NCI-H82 treated with DMSO at 0.1 percent for 48 hours (cell line): ENCODE data around the gene LAMA4.
A peak's percentile ranks its signal among the peaks of the same experiment; 100 is the strongest.
"Not testable (repeated sequence)": the region's sequence is repeated elsewhere in the genome, so short reads cannot be mapped to it uniquely, and the experiment has no call there.

ENCODE experiments used
- DNase-seq: peaks from one replicate; lab custom pipeline; 2025; ENCODE audit not compliant: unreplicated experiment; lab: John Stamatoyannopoulos, UW

Gene LAMA4

GRCh38 chr6:112153926-112154607 lies 100.3 kb downstream of the LAMA4 start:
- DNase-seq = no peak

DNA sequence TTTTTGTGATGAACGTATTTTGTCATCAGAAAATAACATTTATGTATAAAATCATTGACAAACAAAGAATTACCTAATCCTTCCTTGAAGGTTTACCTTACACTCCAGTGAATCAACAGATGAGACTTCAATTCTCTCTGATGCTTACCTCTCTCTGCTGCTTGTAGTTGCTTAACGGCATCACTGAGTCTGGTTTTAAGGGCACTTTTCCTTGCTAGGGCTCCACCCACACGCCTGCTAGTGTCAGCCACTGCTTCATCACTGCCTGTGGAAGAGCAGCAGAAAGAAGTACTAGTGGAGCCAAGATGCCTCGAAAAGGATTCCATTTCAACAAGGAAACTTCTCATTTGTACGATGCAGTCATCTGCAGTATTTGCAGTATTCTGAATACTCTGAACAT lies 104.0 kb downstream of the LAMA4 start:
- peak; percentile 16 for DNase-seq

- peak; percentile 61 for DNase-seq
Observed at GRCh38 chr6:112149719-112150263, 104.6 kb downstream of the LAMA4 start.

DNA sequence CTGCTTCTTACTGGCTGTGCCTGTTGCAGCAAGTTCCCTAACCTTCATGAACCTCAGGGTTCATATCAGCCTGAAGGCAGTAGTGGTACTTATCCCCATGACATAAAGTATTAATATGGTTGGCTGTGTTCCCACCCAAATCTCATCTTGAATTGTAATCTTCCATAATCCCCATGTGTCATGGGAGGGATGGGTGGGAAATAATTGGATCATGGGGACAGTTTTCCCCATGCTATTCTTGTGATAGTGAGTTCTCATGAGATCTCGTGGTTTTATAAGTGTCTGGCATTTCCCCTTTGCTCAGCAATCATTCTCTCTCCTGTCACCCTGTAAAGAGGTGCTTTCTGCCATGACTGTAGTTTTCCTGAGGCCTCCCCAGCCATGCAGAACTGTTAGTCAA lies 105.1 kb downstream of the LAMA4 start:
- DNase-seq = peak; percentile 93

GRCh38 chr6:112148103-112148502 lies 106.3 kb downstream of the LAMA4 start:
- no peak for DNase-seq

- no peak for DNase-seq
Observed at GRCh38 chr6:112145080-112145573, 109.2 kb downstream of the LAMA4 start.

- DNase-seq = no peak
Observed at GRCh38 chr6:112144145-112144926, 110.0 kb downstream of the LAMA4 start.

DNA sequence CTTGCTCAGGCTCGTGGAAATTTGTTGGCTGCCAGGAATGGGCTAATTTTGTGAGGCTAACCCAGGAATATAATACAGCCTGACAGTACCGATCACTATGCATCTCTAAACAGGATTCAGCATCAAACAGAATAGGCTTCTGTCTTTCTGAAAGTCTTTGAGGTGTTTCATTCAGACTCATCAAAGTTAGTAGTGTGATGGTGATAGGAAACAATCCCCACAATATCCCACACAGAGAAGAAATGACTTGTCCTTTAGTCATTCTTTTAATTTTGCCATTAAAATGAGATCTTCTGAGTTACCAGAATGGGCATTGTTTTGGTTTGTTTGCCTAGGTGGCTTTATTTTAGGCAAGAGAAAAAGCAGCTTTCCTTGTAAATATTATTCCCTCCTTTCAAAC lies 112.7 kb downstream of the LAMA4 start:
- DNase-seq = no peak

DNA sequence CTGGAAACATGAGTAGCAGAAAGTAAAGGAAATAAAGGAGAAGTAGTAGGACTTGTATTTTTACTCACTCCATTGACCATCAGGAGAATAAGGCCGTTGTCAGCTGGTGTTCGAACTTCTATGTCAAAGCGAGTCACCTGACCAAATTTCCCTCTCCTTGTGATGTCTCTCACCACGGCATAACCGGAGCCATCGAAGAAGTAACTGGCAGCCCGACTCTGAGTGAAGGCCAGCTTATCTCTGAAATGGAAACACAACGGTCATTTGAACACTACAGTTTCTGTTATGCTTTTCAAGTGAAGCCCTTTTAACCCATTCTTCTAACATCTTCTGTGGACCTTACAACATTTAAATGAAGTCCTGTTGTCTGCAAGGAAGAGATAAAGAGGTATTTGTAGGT lies 115.3 kb downstream of the LAMA4 start:
- no peak for DNase-seq

GRCh38 chr6:112130878-112131277 lies 123.5 kb downstream of the LAMA4 start:
- no peak for DNase-seq

DNA sequence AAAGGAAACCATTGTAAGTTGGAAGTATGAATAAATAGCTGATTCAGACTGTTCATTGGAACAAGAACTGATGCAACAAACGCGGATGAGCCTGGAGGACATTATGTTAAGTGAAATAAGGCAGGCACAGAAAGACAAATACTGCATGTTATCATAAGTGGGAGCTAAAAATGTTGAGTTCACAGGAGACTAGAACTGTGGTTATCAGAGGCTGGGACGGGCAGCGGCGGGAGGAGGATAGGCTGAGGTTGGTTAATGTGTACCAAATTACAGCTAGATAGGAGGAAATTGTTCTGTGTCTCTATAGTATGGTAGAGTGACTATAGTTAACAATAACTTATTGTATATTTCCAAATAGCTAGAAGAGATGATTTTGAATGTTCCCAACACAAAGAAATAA lies 126.2 kb downstream of the LAMA4 start:
- DNase-seq = no peak

DNA sequence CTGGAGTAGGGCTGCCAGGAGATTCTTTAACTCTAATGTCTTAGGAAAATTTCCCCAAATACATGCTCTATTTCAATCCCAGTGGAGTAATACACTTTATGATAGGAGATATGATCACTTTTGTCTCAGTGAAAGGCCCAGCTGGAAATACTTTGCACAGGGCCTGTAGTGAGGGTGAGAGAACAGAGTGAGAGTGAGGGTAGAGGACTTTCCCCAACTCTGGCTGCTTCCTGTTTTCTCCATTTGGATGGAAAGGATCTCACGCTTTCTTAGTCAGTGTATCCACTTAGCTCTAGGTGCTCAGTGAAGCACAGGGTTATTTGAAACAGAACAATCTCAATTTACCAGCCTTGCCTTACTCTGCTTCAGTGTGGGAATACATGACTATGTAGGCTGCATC lies 130.4 kb downstream of the LAMA4 start:
- no peak for DNase-seq

- no peak for DNase-seq
Observed at GRCh38 chr6:112122756-112123155, 131.6 kb downstream of the LAMA4 start.

GRCh38 chr6:112118034-112118433 lies 136.3 kb downstream of the LAMA4 start:
- no peak for DNase-seq

GRCh38 chr6:112117554-112117953 lies 136.8 kb downstream of the LAMA4 start:
- DNase-seq = no peak

DNA sequence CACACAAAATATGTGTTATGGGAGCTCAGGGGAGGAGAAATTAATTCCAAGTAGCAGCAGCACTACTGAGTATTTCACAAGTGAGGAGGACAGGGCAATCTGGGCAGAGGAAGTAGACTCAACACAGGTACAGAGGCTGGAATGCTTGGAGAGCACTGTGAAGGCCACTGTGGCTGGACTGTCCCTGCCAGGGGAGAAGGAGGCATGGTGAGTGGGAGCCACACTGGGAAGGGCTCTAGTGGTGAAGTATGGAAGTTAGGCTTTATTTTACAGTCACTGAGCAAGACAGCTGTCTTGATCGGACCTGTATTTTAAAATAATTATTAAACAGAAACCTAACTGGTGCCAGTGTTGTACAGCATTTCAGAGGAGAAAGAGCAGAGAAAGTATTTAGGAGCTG lies 138.1 kb downstream of the LAMA4 start:
- DNase-seq = no peak

GRCh38 chr6:112114577-112115223 lies 139.7 kb downstream of the LAMA4 start:
- DNase-seq = no peak

- DNase-seq = no peak
Observed at GRCh38 chr6:112113918-112114317, 140.4 kb downstream of the LAMA4 start.

DNA sequence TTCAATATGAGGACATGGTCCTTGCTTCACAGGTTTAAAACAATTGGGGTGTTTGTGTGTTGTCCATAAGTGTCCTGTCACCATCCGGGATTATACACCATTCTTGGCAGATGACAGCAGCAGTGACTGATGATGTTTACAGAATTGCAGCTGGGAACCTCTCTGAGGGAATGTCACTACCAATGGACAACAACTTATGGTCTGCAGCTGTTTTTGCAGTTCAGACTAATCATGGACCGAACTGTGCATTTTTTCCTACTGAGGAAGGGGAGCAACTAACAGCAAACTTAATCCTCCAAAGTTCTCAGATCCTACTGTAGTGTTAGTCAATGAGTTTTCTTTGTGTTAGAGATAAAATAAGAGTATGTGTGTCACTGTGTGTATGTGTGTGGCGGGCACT lies 140.9 kb downstream of the LAMA4 start:
- DNase-seq = no peak

GRCh38 chr6:112109262-112109661 lies 145.1 kb downstream of the LAMA4 start:
- DNase-seq = no peak

DNA sequence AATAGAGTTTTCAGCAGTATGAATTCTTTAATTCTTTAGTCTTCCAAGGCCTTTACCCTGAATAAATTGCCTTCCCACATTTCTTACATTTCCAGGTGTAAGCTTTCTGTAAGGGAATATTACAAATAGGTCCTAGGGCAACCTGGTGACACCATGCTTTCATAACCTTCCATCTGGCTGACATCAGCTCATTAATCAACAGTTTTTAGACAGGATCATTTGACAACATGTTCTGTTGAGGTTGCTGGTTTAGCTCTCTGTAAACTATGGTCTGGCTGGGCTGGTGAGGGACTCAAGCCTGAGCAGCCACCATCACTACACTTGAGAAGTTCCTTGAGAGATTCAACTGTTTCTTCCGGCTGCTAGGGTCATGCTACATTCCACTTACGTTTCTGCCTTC lies 147.8 kb downstream of the LAMA4 start:
- no peak for DNase-seq

DNA sequence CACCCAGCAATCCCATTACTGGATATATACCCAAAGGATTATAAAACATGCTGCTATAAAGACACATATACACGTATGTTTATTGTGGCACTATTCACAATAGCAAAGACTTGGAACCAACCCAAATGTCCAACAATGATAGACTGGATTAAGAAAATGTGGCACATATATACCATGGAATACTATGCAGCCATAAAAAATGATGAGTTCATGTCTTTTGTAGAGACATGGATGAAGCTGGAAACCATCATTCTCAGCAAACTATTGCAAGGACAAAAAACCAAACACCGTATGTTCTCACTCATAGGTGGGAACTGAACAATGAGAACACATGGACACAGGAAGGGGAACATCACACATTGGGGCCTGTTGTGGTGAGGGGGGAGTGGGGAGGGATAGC lies 148.3 kb downstream of the LAMA4 start:
- not testable (repeated sequence) for DNase-seq
